HG03342 (cell line): ENCODE data around the gene CDH2.
"Not testable (repeated sequence)": the region's sequence is repeated elsewhere in the genome, so short reads cannot be mapped to it uniquely, and the experiment has no call there.

Experiments
- ATAC-seq: cut with Tn5 transposase; IDR thresholded peaks from one replicate; pipeline ENCODE4 v1.9.1; 2021; ENCODE audit warnings: mild to moderate bottlenecking, moderate library complexity; ENCODE audit not compliant: unreplicated experiment

The CDH2 gene

GRCh38 chr18:27922780-27923179, 254.2 kb downstream of the CDH2 start:
- ATAC-seq, result no peak

DNA sequence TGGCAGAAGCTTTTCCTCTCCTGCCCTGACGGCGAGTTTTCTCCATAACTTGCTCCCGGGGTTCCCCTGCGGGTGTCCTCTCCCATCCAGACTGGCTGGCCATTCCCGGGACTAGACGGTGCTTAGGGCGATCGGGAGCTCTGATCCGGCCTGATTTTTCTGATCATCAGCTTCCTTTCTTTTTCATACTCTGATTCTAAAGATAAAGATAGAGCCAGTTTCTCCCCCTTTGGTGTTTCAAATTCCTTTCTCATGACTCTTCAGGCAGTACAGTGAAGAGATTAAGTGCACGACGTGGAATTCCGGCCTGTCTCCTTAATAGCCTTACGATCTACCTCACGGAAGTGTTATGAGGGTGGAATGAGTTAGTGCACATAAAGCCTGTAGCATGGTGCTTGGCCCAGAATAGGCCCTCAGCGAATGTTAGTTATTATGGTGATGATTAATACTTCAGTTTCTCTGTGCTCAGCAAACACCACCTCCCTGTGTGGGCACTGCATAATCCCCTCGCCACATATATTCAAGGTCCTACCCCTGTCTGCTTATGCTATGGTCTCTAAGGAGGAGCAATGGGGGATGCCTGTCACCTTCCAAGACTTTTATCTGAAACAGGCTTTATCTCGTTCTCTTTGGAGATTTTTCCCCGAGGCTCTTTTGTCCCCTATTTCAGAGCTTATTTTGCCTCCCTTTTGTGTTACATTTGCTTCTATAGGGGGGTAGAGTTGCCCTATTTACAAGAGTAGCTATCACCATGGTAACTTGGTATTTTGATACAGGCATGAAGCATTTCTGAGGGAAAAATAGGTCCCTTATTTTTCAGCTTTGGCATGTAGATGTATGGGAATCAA, 254.8 kb downstream of the CDH2 start:
- ATAC-seq, result no peak

DNA sequence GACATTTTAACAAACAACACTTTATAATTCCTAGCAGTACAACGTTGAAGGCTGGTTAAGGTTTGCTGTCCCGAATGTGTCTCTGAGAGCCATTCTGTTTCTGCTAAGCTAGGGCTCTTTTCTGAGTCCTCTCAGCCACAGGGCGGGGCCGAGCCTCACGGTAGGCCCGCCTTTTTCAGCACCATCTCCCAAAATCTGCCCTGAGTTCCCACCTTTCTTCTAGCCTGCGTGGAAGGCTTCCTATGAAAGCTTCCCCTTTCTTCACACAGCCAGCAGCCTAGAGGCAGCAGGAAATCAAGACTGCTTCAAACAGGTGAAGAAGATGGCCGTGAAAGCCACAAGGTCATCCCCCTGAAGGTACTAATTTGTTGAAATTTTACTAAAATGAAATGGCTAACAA, 255.5 kb downstream of the CDH2 start:
- no peak for ATAC-seq

DNA sequence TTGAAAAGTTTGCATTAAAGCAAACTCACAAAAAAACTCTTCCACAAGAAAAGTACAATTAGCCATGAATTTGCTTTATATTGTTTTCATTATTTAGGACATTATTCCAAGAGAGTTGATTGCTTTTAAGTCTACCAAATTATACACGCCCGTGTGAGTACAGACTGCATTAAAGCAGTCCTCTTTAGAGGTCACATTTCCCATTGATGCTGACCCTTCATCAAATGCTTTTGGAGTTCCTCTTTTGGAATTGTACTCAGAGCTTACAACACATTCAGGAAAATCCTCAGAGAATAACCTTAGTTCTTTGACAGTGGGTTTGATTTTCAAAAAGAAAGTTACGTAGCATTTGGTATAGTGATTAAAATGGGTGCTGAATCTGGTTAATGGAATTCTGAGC, 256.1 kb downstream of the CDH2 start:
- no peak for ATAC-seq

DNA sequence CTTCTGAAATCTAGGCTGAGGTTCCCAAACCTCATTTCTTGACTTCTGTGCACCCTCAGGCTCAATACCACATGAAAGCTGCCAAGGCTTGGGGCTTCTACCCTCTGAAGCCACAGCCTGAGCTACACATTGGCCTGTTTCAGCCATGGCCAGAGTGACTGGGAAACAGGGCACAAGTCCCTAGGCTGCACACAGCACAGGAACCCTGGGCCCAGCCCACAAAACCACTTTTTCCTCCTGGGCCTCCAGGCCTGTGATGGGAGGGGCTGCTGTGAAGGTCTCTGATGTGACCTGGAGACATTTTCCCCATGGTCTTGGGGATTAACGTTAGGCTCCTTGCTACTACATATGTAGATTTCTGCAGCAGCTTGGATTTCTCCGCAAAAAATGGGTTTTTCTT, 270.7 kb downstream of the CDH2 start:
- not testable (repeated sequence) for ATAC-seq

DNA sequence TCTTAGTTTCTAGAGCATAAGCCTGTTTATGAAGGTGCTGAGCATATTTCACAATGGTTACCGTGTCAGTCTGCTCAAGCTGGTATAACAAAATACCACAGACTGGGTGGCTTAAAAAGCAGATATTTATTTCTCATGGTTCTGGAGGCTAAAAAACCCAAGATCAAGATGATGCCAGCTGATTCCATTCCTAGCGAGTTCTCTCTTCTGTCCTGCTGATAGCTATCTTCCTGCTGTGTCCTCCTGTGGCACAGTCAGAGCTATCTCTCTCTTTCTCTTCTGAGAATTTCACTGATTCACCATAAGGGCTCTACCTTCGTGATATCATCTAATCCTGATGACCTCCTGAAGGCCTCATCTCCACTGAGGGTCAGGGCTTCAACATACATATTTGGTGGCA, 273.0 kb downstream of the CDH2 start:
- no peak for ATAC-seq

GRCh38 chr18:27901424-27902226, 275.3 kb downstream of the CDH2 start:
- ATAC-seq, result no peak
